Measurements from ENCODE around the gene RDH11.

DNA sequence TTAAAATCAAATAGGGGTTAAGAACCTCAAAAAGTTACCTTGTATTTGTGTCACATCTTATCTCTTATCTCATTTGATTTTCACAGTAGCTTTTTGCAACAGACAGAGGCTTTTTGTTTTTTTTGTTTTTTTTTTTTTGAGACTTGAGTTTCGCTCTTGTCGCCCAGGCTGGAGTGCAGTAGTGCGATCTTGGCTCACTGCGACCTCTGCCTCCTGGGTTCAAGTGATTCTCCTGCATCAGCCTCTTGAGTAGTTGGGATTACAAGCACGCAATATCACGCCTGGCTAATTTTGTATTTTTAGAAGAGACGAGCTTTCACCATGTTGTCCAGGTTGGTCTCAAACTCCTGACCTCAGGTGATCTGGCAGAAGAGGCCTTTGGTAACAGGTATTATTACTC, 31.8 kb upstream of the RDH11 start:
- TF ChIP-seq RAD21 (IDR thresholded peaks at IDR 0.05; ENCODE audit: low read length) (no peak), NRF1 (IDR thresholded peaks at IDR 0.05; ENCODE audit: low read depth, low read length) (no peak), POLR2AphosphoS5 (IDR thresholded peaks at IDR 0.05; ENCODE audit: low read depth, low read length) (no peak), EP300 (IDR thresholded peaks at IDR 0.05; ENCODE audit: borderline replicate concordance in 1 of 2, low read depth in 1 of 2, low read length in 1 of 2) (no peak), FOSL2 (IDR thresholded peaks at IDR 0.05; ENCODE audit: borderline replicate concordance, low read depth) (no peak), EZH2phosphoT487 (IDR thresholded peaks at IDR 0.05; ENCODE audit: borderline replicate concordance, low read depth) (no peak)
- TF ChIP-seq, protein P1, sequence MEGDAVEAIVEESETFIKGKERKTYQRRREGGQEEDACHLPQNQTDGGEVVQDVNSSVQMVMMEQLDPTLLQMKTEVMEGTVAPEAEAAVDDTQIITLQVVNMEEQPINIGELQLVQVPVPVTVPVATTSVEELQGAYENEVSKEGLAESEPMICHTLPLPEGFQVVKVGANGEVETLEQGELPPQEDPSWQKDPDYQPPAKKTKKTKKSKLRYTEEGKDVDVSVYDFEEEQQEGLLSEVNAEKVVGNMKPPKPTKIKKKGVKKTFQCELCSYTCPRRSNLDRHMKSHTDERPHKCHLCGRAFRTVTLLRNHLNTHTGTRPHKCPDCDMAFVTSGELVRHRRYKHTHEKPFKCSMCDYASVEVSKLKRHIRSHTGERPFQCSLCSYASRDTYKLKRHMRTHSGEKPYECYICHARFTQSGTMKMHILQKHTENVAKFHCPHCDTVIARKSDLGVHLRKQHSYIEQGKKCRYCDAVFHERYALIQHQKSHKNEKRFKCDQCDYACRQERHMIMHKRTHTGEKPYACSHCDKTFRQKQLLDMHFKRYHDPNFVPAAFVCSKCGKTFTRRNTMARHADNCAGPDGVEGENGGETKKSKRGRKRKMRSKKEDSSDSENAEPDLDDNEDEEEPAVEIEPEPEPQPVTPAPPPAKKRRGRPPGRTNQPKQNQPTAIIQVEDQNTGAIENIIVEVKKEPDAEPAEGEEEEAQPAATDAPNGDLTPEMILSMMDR (IDR thresholded peaks at IDR 0.05) = no peak

Measured in SK-N-SH (cell line).